Natural killer cell (primary cell): ENCODE measurements around the gene SLC4A4. TPM values are rescaled to one million over a fixed set of nuclear protein-coding genes. Genes with fewer than 3 reads are reported as not detected.

Experiments
- ATAC-seq, 3 donors: fragments of 150-1000 bp in 2 of 3; fragments of 200-7000 bp in 1 of 3; cut with Tn5 transposase; 1 replicate in 1 of 3; 2 replicates in 2 of 3; pipeline ENCODE4 v1.10.0; 2021; ENCODE audit warnings: mild to moderate bottlenecking in 2 of 3, moderate library complexity in 2 of 3
- DNase-seq, 2 donors: peaks; one replicate each; pipeline versions ENCODE4 v3.0.0 to v3.0.0-alpha.2; 2013 to 2021; ENCODE audit warnings: mixed read lengths in 1 of 2
- H3K27ac ChIP-seq: one replicate; pipeline ENCODE4 v1.5.1; 2013; ENCODE audit warnings: mild to moderate bottlenecking, low read length
- H3K27me3 ChIP-seq: one replicate; pipeline ENCODE4 v1.6.1; 2013; ENCODE audit warnings: low read length; ENCODE audit not compliant: control insufficient read depth, insufficient read depth
- H3K36me3 ChIP-seq: one replicate; pipeline ENCODE4 v1.6.1; 2013; ENCODE audit warnings: low read length; ENCODE audit not compliant: control insufficient read depth, insufficient read depth
- H3K4me1 ChIP-seq: one replicate; pipeline ENCODE4 v1.6.1; 2013; ENCODE audit warnings: low read length; ENCODE audit not compliant: control insufficient read depth, insufficient read depth
- H3K4me3 ChIP-seq: one replicate; pipeline ENCODE4 v1.5.1; 2013; ENCODE audit warnings: low read length
- H3K9me3 ChIP-seq: one replicate; pipeline ENCODE4 v1.6.1; 2013; ENCODE audit warnings: low read length; ENCODE audit not compliant: control insufficient read depth, insufficient read depth
- H3K27ac Mint-ChIP-seq, 2 donors: one replicate each; pipeline ENCODE4 v1.8.0; 2022; ENCODE audit warnings: mild to moderate bottlenecking in 2 of 2, mixed read lengths in 2 of 2, moderate library complexity in 1 of 2
- H3K27me3 Mint-ChIP-seq, 2 donors: one replicate each; pipeline ENCODE4 v1.8.0; 2022; ENCODE audit warnings: low read depth in 2 of 2, mixed read lengths in 2 of 2
- H3K36me3 Mint-ChIP-seq: one replicate; pipeline ENCODE4 v1.8.0; 2022; ENCODE audit warnings: mixed read lengths
- H3K4me1 Mint-ChIP-seq, 2 donors: one replicate each; pipeline ENCODE4 v1.8.0; 2022; ENCODE audit warnings: mixed read lengths in 2 of 2
- H3K4me3 Mint-ChIP-seq: one replicate; pipeline ENCODE4 v1.8.0; 2022; ENCODE audit warnings: mild to moderate bottlenecking, moderate library complexity, mixed read lengths
- H3K9me3 Mint-ChIP-seq, 2 donors: one replicate each; pipeline ENCODE4 v1.8.0; 2022; ENCODE audit warnings: mixed read lengths in 2 of 2
- WGBS: methylation state at CpG from one replicate; pipeline ENCODE4 v1.1.7; 2013; ENCODE audit warnings: missing lambda C conversion rate; ENCODE audit not compliant: insufficient coverage; 5-methylcytosine and 5-hydroxymethylcytosine counted together
- intact Hi-C: fragments of 100-400 bp; cut with micrococcal nuclease; formaldehyde crosslinking; loops from one replicate; pipeline ENCODE4 v1.14.2; 2022
- total RNA-seq, 4 donors: library from RNA; stranded (reverse); fragments of 120-200 nt in 1 of 4; gene quantifications; one replicate each; pipeline versions ENCODE4 v1.2.3 to v1.2.4, GENCODE V29; 2013 to 2022
- TF ChIP-seq, protein P1 (sequence below): fragments of 200-600 bp; IDR thresholded peaks from one replicate; pipeline ENCODE4 v1.8.0; 2022; ENCODE audit warnings: antibody characterized with exemption

SLC4A4 gene
- total RNA-seq, 3 donors from 2014 or later (not counting 1 experiment from before 2014, with no cell fraction given) = 17.9 to 20.4 (median 19.1) TPM

DNA sequence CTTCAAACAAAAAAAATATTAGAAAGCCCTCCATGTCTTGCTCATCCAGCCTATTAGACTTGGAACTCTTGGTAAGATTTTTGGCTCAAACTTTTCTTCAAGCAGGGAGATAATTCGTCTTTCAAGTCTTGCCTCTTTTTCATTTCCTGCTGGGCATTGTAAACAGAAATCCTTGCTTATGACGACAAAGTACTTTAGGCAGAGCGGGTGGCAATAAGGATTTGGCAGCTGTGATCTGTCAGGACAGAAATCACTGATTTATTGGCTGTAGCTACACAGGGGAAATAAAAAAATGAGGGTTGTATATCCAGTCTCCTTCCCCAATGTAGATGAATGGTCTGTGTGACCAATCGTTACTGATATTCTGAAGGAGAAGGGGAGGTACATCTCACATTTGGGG is 121.6 kb downstream of the SLC4A4 start:
- H3K4me3 Mint-ChIP-seq = no peak overlapping the region
- ATAC-seq = no peak
- H3K9me3 ChIP-seq = no peaks in the 10 kb centered on the region
- 92% methylated on average over 4 of the region's 4 CpGs for WGBS
- no peaks in the 10 kb centered on the region for H3K27me3 ChIP-seq
- H3K27me3 Mint-ChIP-seq = no peaks in the 10 kb centered on the region
- intact Hi-C loops = no loop called here
- H3K27ac Mint-ChIP-seq = no peak overlapping the region
- H3K4me1 ChIP-seq = no peaks in the 10 kb centered on the region
- H3K36me3 Mint-ChIP-seq = no peaks in the 10 kb centered on the region
- no peak overlapping the region for H3K27ac ChIP-seq
- no peaks in the 10 kb centered on the region for H3K9me3 Mint-ChIP-seq
- TF ChIP-seq, protein P1, sequence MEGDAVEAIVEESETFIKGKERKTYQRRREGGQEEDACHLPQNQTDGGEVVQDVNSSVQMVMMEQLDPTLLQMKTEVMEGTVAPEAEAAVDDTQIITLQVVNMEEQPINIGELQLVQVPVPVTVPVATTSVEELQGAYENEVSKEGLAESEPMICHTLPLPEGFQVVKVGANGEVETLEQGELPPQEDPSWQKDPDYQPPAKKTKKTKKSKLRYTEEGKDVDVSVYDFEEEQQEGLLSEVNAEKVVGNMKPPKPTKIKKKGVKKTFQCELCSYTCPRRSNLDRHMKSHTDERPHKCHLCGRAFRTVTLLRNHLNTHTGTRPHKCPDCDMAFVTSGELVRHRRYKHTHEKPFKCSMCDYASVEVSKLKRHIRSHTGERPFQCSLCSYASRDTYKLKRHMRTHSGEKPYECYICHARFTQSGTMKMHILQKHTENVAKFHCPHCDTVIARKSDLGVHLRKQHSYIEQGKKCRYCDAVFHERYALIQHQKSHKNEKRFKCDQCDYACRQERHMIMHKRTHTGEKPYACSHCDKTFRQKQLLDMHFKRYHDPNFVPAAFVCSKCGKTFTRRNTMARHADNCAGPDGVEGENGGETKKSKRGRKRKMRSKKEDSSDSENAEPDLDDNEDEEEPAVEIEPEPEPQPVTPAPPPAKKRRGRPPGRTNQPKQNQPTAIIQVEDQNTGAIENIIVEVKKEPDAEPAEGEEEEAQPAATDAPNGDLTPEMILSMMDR = no peak
- no peak overlapping the region for H3K4me3 ChIP-seq
- DNase-seq = no peak
- H3K4me1 Mint-ChIP-seq = no peaks in the 10 kb centered on the region
- H3K36me3 ChIP-seq = no peaks in the 10 kb centered on the region

DNA sequence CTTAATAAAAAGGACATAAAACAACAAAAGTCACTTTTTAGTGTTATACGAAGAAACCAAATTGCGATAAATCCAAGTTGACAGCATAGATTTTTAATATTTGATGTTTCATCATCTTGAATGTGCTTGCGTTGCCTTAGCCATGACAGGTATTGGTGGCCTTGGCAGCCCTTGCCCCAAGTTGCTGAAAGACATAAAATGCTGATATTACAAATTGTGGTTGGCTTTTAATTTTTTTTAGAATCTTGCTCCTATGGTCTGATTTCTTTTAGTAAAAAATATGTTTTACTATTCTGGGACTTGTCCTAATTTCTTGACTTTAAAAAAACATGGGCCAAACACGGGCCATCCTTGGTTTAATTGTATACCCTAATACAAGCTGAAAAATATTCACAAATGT is 122.6 kb downstream of the SLC4A4 start:
- Mint-ChIP-seq H3K36me3 (no peaks in the 10 kb centered on the region), H3K27ac (no peak overlapping the region), H3K4me3 (no peak overlapping the region), H3K4me1 (no peaks in the 10 kb centered on the region), H3K9me3 (no peaks in the 10 kb centered on the region), H3K27me3 (no peaks in the 10 kb centered on the region)
- intact Hi-C loops = no loop called here
- 100% methylated on average over 4 of the region's 4 CpGs for WGBS
- Histone ChIP-seq H3K4me3 (no peak overlapping the region), H3K4me1 (no peaks in the 10 kb centered on the region), H3K27ac (no peak overlapping the region), H3K36me3 (no peaks in the 10 kb centered on the region), H3K9me3 (no peaks in the 10 kb centered on the region), H3K27me3 (no peaks in the 10 kb centered on the region)
- TF ChIP-seq, protein P1 = no peak
- ATAC-seq = no peak
- no peak for DNase-seq

DNA sequence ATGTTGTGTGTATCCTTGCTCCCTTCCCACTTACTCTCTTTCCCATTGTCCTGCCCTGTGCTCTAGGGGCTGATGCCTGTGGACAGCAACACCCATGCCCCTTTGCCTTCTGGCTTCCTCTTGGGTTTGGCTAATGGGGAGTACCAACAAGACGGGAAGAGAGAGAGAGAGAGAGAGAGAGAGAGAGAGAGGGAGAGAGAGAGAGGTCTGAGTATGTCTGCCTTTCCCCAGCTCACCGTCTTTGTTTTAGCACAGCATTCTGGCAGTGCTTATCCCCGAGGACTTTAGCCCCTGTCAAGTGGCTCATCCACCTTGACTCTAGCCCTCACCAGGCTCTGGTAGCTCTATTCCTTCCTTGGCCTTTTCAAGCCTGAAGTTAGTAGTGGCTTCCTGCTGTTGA is 128.0 kb downstream of the SLC4A4 start:
- DNase-seq (no peak), ATAC-seq (no peak)
- H3K36me3 Mint-ChIP-seq = no peaks in the 10 kb centered on the region
- peaks cover 2% of the 10 kb centered on the region for H3K36me3 ChIP-seq
- no peaks in the 10 kb centered on the region for H3K9me3 Mint-ChIP-seq
- no peaks in the 10 kb centered on the region for H3K4me1 Mint-ChIP-seq
- no peak overlapping the region for H3K27ac Mint-ChIP-seq
- WGBS = 90% methylated on average over 3 of the region's 3 CpGs
- H3K27me3 Mint-ChIP-seq = no peaks in the 10 kb centered on the region
- H3K4me1 ChIP-seq = no peaks in the 10 kb centered on the region
- no peak overlapping the region for H3K4me3 ChIP-seq
- H3K4me3 Mint-ChIP-seq = no peak overlapping the region
- H3K9me3 ChIP-seq = no peaks in the 10 kb centered on the region
- no peak overlapping the region for H3K27ac ChIP-seq
- intact Hi-C loops = no loop called here
- TF ChIP-seq, protein P1 = no peak
- H3K27me3 ChIP-seq = no peaks in the 10 kb centered on the region

DNA sequence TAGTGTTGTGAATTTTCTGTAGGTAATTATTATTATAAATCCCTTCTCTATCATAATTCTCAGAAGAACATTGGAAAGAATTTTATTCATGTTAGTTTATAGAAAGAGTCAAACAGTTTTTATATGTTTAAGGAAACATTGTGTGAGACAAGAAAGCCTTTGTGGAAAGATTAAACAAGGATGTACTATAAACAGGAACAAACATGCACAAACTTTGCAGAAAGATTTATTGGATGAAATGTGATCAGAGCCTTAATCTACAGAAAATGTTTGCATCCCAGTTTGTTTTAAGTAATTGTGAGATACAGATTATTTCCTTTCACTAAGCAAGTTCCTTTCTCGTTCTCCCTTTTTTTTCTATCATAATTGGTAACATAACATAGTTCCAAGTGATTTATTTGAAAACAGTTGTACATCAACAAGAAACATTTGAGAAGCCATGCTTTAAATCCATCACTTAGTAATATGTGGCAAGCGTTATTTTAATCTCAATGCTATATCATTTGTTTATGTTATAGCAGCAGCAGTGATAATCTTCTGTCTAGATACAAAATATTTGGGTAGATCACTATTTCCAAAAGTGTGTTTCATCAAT is 129.4 kb downstream of the SLC4A4 start:
- ATAC-seq (no peak), DNase-seq (no peak)
- Histone ChIP-seq H3K4me3 (no peak overlapping the region), H3K27me3 (no peaks in the 10 kb centered on the region), H3K4me1 (no peaks in the 10 kb centered on the region), H3K36me3 (peaks cover 8% of the 10 kb centered on the region), H3K9me3 (no peaks in the 10 kb centered on the region), H3K27ac (no peak overlapping the region)
- Mint-ChIP-seq H3K4me1 (no peaks in the 10 kb centered on the region), H3K27ac (no peak overlapping the region), H3K36me3 (peaks cover 7% of the 10 kb centered on the region), H3K9me3 (no peaks in the 10 kb centered on the region), H3K27me3 (no peaks in the 10 kb centered on the region), H3K4me3 (no peak overlapping the region)
- intact Hi-C loops = no loop called here
- no CpG with 5 or more reads among the region's 2 CpGs for WGBS
- TF ChIP-seq, protein P1 = no peak
